ENCODE data around the gene MSRB1.
A peak's percentile ranks its signal among the peaks of the same experiment; 100 is the strongest.

MSRB1 gene

GRCh38 chr16:1973461-1974156 lies 30.6 kb upstream of the MSRB1 start:
- no peak for DNase-seq (ENCODE audit: low read depth)
- no peak for TF ChIP-seq CTCF (conservative IDR thresholded peaks at IDR 0.05; ENCODE audit: control insufficient read depth, insufficient read depth, low read depth, low read length)

GRCh38 chr16:1972490-1972877 lies 29.5 kb upstream of the MSRB1 start:
- H3K4me3 ChIP-seq (ENCODE audit: control insufficient read depth, low read depth, low read length) = peak overlapping the region; percentile 82
- no peak for DNase-seq (ENCODE audit: low read depth)
- TF ChIP-seq CTCF (conservative IDR thresholded peaks at IDR 0.05; ENCODE audit: control insufficient read depth, insufficient read depth, low read depth, low read length) = no peak

More at GRCh38 chr16:1973461-1974156, 30.6 kb upstream of the MSRB1 start:
- H3K4me3 ChIP-seq (ENCODE audit: control insufficient read depth, low read depth, low read length) = no peak overlapping the region

GRCh38 chr16:1971796-1972489 lies 28.9 kb upstream of the MSRB1 start, which contains the start of gene TBL3:
Gene TBL3 (plus strand): TSS chr16:1972053. CDS start chr16:1972165, 112 bp downstream.
- H3K4me3 ChIP-seq (ENCODE audit: control insufficient read depth, low read depth, low read length) = peak within 1 kb of the TSS; percentile 82
- TF ChIP-seq CTCF (conservative IDR thresholded peaks at IDR 0.05; ENCODE audit: control insufficient read depth, insufficient read depth, low read depth, low read length) = no peak
- peak; percentile 91 for DNase-seq (ENCODE audit: low read depth)

- H3K4me3 ChIP-seq (ENCODE audit: control insufficient read depth, low read depth, low read length) = no peak overlapping the region
- TF ChIP-seq CTCF (conservative IDR thresholded peaks at IDR 0.05; ENCODE audit: control insufficient read depth, insufficient read depth, low read depth, low read length) = no peak
- DNase-seq (ENCODE audit: low read depth) = no peak
These were observed 25.4 kb upstream of the MSRB1 start for GRCh38 chr16:1968146-1968953.

- DNase-seq (ENCODE audit: low read depth) = no peak
- TF ChIP-seq CTCF (conservative IDR thresholded peaks at IDR 0.05; ENCODE audit: control insufficient read depth, insufficient read depth, low read depth, low read length) = no peak
These were observed 23.5 kb upstream of the MSRB1 start, which contains the start of gene RNF151 for GRCh38 chr16:1966460-1966859. Gene RNF151 (plus strand): TSS chr16:1966856. CDS start chr16:1966882, 26 bp downstream.

GRCh38 chr16:1965396-1966001 lies 22.5 kb upstream of the MSRB1 start:
- TF ChIP-seq CTCF (conservative IDR thresholded peaks at IDR 0.05; ENCODE audit: control insufficient read depth, insufficient read depth, low read depth, low read length) = no peak
- peak overlapping the region; percentile 95 for H3K4me3 ChIP-seq (ENCODE audit: control insufficient read depth, low read depth, low read length)
- no peak for DNase-seq (ENCODE audit: low read depth)

More at GRCh38 chr16:1966460-1966859, 23.5 kb upstream of the MSRB1 start, which contains the start of gene RNF151:
- H3K4me3 ChIP-seq (ENCODE audit: control insufficient read depth, low read depth, low read length) = peak within 1 kb of the TSS; percentile 95
